HepG2 (cell line): Measurements from ENCODE around the gene ABHD4. TPM values are rescaled to one million over a fixed set of nuclear protein-coding genes. Genes with fewer than 3 reads are reported as not detected.

Experiments used
- ARNT2 ChIP-seq: sonication (generic); formaldehyde crosslinking; IDR thresholded peaks from 2 replicates; pipeline ENCODE4 v1.8.0; 2022; ENCODE audit warnings: mild to moderate bottlenecking, low read depth, missing genetic modification reagents, moderate library complexity
- DPF2 ChIP-seq: sonication (generic); formaldehyde crosslinking; IDR thresholded peaks from 2 replicates; pipeline ENCODE4 v1.4.0; 2020; ENCODE audit warnings: mild to moderate bottlenecking, low read depth, missing genetic modification reagents, borderline replicate concordance
- ETV6 ChIP-seq: sonication (generic); formaldehyde crosslinking; conservative IDR thresholded peaks from 2 replicates; pipeline ENCODE4 v1.4.0; 2020; ENCODE audit warnings: missing genetic modification reagents
- KDM1A ChIP-seq: IDR thresholded peaks from 2 replicates; pipeline ENCODE4 v1.6.1; 2016; ENCODE audit warnings: missing compliant biosample characterization
- KDM6A ChIP-seq: IDR thresholded peaks from 2 replicates; pipeline ENCODE4 v1.6.1; 2016; ENCODE audit warnings: low read depth
- KLF6 ChIP-seq: IDR thresholded peaks from 2 replicates; pipeline ENCODE4 v1.8.0; 2016; ENCODE audit warnings: missing biosample characterization, missing genetic modification reagents
- NFIB ChIP-seq: sonication (generic); formaldehyde crosslinking; IDR thresholded peaks from 2 replicates; pipeline ENCODE4 v1.9.0; 2021; ENCODE audit warnings: missing genetic modification reagents, mild to moderate bottlenecking, borderline replicate concordance
- SMYD3 ChIP-seq: sonication (generic); formaldehyde crosslinking; IDR thresholded peaks from 2 replicates; pipeline ENCODE4 v1.8.1; 2023; ENCODE audit warnings: mild to moderate bottlenecking, missing genetic modification reagents
- ZNF441 ChIP-seq: sonication (generic); formaldehyde crosslinking; IDR thresholded peaks from 2 replicates; pipeline ENCODE4 v1.7.0; 2021; ENCODE audit warnings: missing genetic modification reagents, borderline replicate concordance
- ZNF552 ChIP-seq: sonication (generic); formaldehyde crosslinking; IDR thresholded peaks from 2 replicates; pipeline ENCODE4 v1.9.0; 2022; ENCODE audit warnings: missing genetic modification reagents, mild to moderate bottlenecking, borderline replicate concordance
- ZNF724P ChIP-seq: sonication (generic); formaldehyde crosslinking; IDR thresholded peaks from 2 replicates; pipeline ENCODE4 v1.8.0; 2022; ENCODE audit warnings: missing genetic modification reagents, borderline replicate concordance
- ZSCAN21 ChIP-seq: sonication (generic); formaldehyde crosslinking; IDR thresholded peaks from 2 replicates; pipeline ENCODE4 v1.8.0; 2022; ENCODE audit warnings: mild to moderate bottlenecking, missing genetic modification reagents, moderate library complexity, borderline replicate concordance
- polyA plus RNA-seq, 8 experiments: library from polyadenylated mRNA; depleted of rRNA in 3 of 8; stranded (reverse) in 7 of 8; unstranded in 1 of 8; fragments of >200 nt; fragmentation: Illumina TruSeq in 4 of 8; extraction: Trizol in 4 of 8; gene quantifications; 2 replicates each; pipeline versions ENCODE4 v1.2.1 to v1.2.3, GENCODE V29; 2011 to 2016; ENCODE audit warnings: low read depth in 4 of 8, missing spikeins in 1 of 8, mixed read lengths in 1 of 8; ENCODE audit not compliant: insufficient read depth in 1 of 8
- total RNA-seq, 5 experiments: library from RNA; depleted of rRNA; stranded (reverse); fragments of >200 nt; fragmentation: Illumina TruSeq; extraction: Trizol; gene quantifications; 2 replicates each; pipeline ENCODE4 v1.2.3, GENCODE V29; 2016; ENCODE audit warnings: low read depth in 1 of 5
- TF ChIP-seq, protein P1 (sequence below): sonication (generic); IDR thresholded peaks from 2 replicates; pipeline ENCODE4 v1.6.1; 2016; ENCODE audit warnings: low read depth, borderline replicate concordance
- TF ChIP-seq, protein P2 (sequence below): sonication (generic); formaldehyde crosslinking; IDR thresholded peaks from 2 replicates; pipeline ENCODE4 v1.5.0; 2020; ENCODE audit warnings: missing genetic modification reagents, mild to moderate bottlenecking, borderline replicate concordance
- TF ChIP-seq, protein P3 (sequence below): sonication (generic); formaldehyde crosslinking; conservative IDR thresholded peaks from 2 replicates; pipeline ENCODE4 v1.4.0; 2020; ENCODE audit warnings: missing genetic modification reagents
- TF ChIP-seq, protein P4 (sequence below): sonication (generic); formaldehyde crosslinking; IDR thresholded peaks from 2 replicates; pipeline ENCODE4 v1.8.1; 2023; ENCODE audit warnings: mild to moderate bottlenecking, moderate library complexity, missing genetic modification reagents
- TF ChIP-seq, protein P5 (sequence below): sonication (generic); formaldehyde crosslinking; IDR thresholded peaks from 2 replicates; pipeline ENCODE4 v1.5.1; 2020; ENCODE audit warnings: mild to moderate bottlenecking, missing genetic modification reagents
- TF ChIP-seq, protein P6 (sequence below): sonication (generic); formaldehyde crosslinking; conservative IDR thresholded peaks from 2 replicates; pipeline ENCODE4 v1.8.0; 2022; ENCODE audit warnings: mild to moderate bottlenecking, moderate library complexity, missing genetic modification reagents

Gene ABHD4
- total and polyA plus RNA-seq, 2 of the 13 experiments (the other 11 are each of a cell fraction or from before 2014, with no cell fraction given), result 16.1 to 47.5 TPM

DNA sequence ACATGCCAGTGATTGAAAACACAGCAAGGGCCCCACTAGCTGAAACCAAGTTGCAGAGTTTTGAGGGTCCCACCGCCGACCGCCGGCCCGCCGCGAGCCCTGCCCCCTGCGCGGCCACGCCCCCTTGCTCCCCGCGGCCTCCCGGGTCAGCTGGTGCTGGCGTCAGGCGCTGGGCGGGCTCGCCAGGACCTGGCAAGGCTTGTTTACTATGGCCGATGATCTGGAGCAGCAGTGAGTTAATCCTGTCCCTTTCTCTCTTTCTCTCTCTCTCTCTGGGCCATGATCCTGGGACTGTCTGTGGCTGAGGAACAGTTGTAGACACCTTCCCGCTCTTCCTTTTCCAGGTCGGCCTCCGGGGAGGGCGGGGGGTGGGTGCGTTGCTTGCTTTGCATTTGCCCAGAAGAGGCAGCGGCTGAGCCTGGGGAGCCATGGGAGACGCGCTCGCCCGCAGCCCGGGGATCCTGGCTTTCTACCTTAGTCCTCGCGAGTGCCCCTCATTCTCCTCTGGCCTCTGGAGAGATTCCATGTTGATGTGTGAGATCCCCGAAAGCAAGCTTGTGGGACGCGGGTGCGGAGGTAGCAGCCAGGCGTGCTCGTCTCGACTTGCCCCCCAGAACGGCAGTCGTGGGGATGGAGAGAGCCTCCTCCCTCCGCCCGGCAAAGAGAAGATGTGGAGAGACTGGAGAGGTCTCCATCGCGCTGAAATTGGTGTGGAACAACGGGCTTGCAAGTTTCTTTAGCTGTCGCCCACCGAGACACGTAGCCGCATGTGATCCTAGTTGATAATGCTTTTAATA, at the start of gene ABHD4 (continued):
- TF ChIP-seq ZSCAN21 (peak; percentile 64), KDM1A (CRISPR knock-in tag) (peak; percentile 55; the same call in 1 of the 2 replicates), ZNF552 (CRISPR knock-in tag) (0 out of 2 replicates have a peak, but pooled peaks have one; percentile 70), KDM6A (CRISPR knock-in tag) (0 out of 2 replicates have a peak, but pooled peaks have one; percentile 11), SMYD3 (CRISPR knock-in tag) (peak; percentile 81; the same call in 1 of the 2 replicates), DPF2 (CRISPR knock-in tag) (0 out of 2 replicates have a peak, but pooled peaks have one; percentile 20), ARNT2 (CRISPR knock-in tag) (no peak; the same call in 1 of the 2 replicates), ZNF724P (no peak; the same call in 1 of the 2 replicates), ETV6 (CRISPR knock-in tag) (0 out of 2 replicates have a peak, but pooled peaks have one; percentile 14), ZNF441 (CRISPR knock-in tag) (peak; percentile 68), NFIB (CRISPR knock-in tag) (no peak), KLF6 (CRISPR knock-in tag) (peak; percentile 81)
- TF ChIP-seq, protein P1, sequence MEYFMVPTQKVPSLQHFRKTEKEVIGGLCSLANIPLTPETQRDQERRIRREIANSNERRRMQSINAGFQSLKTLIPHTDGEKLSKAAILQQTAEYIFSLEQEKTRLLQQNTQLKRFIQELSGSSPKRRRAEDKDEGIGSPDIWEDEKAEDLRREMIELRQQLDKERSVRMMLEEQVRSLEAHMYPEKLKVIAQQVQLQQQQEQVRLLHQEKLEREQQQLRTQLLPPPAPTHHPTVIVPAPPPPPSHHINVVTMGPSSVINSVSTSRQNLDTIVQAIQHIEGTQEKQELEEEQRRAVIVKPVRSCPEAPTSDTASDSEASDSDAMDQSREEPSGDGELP, result peak; percentile 99
- TF ChIP-seq, protein P2, sequence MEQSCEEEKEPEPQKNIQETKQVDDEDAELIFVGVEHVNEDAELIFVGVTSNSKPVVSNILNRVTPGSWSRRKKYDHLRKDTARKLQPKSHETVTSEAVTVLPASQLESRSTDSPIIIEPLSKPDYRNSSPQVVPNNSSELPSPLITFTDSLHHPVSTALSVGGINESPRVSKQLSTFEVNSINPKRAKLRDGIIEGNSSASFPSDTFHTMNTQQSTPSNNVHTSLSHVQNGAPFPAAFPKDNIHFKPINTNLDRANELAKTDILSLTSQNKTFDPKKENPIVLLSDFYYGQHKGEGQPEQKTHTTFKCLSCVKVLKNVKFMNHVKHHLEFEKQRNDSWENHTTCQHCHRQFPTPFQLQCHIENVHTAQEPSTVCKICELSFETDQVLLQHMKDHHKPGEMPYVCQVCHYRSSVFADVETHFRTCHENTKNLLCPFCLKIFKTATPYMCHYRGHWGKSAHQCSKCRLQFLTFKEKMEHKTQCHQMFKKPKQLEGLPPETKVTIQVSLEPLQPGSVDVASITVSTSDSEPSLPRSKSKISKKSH (CRISPR knock-in tag), result peak; percentile 95
- TF ChIP-seq, protein P3, sequence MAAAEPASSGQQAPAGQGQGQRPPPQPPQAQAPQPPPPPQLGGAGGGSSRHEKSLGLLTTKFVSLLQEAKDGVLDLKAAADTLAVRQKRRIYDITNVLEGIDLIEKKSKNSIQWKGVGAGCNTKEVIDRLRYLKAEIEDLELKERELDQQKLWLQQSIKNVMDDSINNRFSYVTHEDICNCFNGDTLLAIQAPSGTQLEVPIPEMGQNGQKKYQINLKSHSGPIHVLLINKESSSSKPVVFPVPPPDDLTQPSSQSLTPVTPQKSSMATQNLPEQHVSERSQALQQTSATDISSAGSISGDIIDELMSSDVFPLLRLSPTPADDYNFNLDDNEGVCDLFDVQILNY, result no peak; the same call in 1 of the 2 replicates
- TF ChIP-seq, protein P4, sequence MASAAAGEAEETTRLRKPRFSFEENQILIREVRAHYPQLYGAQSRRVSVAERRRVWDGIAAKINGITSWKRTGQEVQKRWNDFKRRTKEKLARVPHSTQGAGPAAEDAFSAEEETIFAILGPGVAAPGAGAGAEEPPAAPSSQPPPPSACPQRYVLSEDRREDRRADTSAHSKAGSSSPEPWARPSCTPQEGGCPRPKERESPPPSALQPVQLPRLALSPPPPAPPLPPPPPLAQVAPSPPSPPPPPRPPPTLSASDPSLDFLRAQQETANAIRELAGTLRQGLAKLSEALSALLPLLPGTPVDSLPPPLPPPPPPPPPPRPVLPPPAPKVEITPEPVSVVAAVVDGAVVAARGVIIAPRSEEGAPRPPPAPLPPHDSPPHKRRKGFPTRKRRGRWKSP, result peak; percentile 76
- TF ChIP-seq, protein P5, sequence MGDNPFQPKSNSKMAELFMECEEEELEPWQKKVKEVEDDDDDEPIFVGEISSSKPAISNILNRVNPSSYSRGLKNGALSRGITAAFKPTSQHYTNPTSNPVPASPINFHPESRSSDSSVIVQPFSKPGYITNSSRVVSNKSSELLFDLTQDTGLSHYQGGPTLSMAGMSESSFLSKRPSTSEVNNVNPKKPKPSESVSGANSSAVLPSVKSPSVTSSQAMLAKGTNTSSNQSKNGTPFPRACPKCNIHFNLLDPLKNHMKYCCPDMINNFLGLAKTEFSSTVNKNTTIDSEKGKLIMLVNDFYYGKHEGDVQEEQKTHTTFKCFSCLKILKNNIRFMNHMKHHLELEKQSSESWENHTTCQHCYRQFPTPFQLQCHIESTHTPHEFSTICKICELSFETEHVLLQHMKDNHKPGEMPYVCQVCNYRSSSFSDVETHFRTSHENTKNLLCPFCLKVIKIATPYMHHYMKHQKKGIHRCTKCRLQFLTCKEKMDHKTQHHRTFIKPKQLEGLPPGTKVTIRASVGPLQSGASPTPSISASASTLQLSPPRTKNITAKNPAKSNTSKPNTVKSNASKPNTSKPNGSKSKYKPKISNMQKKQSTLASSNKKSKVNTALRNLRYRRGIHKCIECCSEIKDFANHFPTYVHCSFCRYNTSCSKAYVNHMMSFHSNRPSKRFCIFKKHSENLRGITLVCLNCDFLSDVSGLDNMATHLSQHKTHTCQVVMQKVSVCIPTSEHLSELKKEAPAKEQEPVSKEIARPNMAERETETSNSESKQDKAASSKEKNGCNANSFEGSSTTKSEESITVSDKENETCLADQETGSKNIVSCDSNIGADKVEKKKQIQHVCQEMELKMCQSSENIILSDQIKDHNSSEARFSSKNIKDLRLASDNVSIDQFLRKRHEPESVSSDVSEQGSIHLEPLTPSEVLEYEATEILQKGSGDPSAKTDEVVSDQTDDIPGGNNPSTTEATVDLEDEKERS, result no peak
- TF ChIP-seq, protein P6, sequence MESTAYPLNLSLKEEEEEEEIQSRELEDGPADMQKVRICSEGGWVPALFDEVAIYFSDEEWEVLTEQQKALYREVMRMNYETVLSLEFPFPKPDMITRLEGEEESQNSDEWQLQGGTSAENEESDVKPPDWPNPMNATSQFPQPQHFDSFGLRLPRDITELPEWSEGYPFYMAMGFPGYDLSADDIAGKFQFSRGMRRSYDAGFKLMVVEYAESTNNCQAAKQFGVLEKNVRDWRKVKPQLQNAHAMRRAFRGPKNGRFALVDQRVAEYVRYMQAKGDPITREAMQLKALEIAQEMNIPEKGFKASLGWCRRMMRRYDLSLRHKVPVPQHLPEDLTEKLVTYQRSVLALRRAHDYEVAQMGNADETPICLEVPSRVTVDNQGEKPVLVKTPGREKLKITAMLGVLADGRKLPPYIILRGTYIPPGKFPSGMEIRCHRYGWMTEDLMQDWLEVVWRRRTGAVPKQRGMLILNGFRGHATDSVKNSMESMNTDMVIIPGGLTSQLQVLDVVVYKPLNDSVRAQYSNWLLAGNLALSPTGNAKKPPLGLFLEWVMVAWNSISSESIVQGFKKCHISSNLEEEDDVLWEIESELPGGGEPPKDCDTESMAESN, result peak; percentile 59
